ENCODE data around the gene EPAS1. TPM values are rescaled to one million over a fixed set of nuclear protein-coding genes. Genes with fewer than 3 reads are reported as not detected.

The EPAS1 gene
- total RNA-seq, 1 donor from 2014 or later = 5.1 TPM

DNA sequence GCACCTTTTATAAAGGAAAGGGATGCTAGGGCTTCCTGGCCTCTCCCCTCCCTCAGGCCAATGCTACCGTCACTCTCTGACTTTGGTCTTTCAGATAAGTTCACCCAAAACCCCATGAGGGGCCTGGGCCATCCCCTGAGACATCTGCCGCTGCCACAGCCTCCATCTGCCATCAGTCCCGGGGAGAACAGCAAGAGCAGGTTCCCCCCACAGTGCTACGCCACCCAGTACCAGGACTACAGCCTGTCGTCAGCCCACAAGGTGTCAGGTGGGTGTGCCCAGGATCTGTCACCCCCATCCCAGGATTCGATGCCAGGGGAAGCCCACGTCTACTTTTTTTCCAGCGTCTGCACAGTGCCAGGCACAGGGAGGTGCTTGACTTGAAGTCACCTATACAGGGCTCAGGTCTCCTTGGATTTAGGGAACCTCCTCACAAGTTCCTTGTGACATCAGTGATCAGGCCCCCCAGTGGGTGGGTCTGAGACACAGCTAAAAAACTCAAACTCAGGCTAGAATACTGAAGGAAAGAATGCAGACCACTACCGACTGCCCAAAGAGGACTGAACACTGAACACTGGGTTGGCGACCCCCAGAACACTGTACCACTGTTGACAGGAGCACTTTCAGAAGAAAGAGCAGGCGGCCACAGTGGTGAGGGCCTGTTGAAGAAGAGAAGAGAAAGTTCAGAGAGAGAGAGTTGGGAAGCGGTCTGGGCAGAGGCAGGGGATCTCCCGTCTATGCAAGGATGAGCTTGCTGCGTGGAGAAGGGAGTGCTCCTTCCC is 85.3 kb downstream of the EPAS1 start:
- no peak for DNase-seq (ENCODE audit: low spot score, unreplicated experiment)
- H3K36me3 Mint-ChIP-seq (ENCODE audit: insufficient read depth) = no peaks in the 10 kb centered on the region

DNA sequence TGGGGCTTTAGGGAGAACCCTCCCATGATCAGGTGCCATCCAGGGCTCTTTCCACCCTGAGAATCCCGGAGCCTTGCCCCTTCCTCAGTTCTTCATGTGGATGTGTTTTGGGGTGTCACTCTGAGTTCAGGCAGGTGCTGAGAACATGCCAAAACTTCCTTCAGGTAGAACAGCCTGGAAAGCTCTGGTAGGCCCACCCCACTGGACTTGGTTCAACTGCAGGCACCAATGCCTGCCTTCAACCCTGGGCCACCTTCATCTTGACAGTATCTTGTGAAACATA is 85.8 kb downstream of the EPAS1 start:
- Mint-ChIP-seq H3K27me3 (peaks cover 8% of the 10 kb centered on the region), H3K4me3 (ENCODE audit: low read depth) (no peak overlapping the region), H3K4me1 (ENCODE audit: low read depth) (peaks cover 4% of the 10 kb centered on the region), H3K36me3 (ENCODE audit: insufficient read depth) (no peaks in the 10 kb centered on the region), H3K9me3 (ENCODE audit: low read depth) (no peaks in the 10 kb centered on the region), H3K27ac (no peak overlapping the region)
- TF ChIP-seq, protein P1, sequence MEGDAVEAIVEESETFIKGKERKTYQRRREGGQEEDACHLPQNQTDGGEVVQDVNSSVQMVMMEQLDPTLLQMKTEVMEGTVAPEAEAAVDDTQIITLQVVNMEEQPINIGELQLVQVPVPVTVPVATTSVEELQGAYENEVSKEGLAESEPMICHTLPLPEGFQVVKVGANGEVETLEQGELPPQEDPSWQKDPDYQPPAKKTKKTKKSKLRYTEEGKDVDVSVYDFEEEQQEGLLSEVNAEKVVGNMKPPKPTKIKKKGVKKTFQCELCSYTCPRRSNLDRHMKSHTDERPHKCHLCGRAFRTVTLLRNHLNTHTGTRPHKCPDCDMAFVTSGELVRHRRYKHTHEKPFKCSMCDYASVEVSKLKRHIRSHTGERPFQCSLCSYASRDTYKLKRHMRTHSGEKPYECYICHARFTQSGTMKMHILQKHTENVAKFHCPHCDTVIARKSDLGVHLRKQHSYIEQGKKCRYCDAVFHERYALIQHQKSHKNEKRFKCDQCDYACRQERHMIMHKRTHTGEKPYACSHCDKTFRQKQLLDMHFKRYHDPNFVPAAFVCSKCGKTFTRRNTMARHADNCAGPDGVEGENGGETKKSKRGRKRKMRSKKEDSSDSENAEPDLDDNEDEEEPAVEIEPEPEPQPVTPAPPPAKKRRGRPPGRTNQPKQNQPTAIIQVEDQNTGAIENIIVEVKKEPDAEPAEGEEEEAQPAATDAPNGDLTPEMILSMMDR (IDR thresholded peaks at IDR 0.05; ENCODE audit: unreplicated experiment) = no peak
- DNase-seq (ENCODE audit: low spot score, unreplicated experiment) = no peak

More for the DNA sequence above, 85.3 kb downstream of the EPAS1 start:
- Mint-ChIP-seq H3K27ac (peak overlapping the region; percentile 10), H3K4me1 (ENCODE audit: low read depth) (peaks cover 4% of the 10 kb centered on the region), H3K4me3 (ENCODE audit: low read depth) (no peak overlapping the region), H3K27me3 (peaks cover 8% of the 10 kb centered on the region), H3K9me3 (ENCODE audit: low read depth) (no peaks in the 10 kb centered on the region)
- TF ChIP-seq, protein P1 (IDR thresholded peaks at IDR 0.05; ENCODE audit: unreplicated experiment) = no peak

DNA sequence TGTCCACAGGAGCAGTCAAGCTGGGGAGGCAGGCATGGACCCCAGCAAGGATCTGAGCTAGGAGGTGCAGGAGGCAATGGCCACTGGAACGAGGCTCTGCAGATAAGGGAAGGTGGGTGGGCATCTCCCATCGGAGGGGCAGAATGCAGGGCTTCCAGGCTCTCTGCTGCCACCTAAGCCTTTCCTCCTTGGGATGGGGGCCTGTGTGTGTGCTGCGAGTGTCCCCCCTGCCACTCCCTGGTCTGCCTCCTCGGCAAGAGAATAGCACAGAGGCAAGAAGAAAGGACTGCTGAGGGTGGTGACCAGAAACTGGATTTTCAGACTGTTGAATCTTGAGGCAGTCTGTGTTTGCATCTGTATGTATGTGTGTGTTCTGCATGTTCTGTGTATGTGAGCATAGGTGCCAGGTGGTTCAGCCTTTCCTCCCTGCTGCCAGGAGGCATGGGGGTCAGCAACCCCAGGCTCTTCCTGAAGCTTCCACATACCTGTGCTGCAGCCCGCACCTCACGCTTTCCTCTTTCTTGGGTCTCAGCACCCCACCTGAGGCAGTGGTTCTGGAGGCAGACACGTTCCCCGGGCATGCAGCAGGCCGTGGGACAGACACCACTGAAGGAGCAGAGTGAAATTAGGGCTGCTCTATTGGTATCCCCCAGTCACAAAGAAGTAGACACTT is 86.7 kb downstream of the EPAS1 start:
- Mint-ChIP-seq H3K4me1 (ENCODE audit: low read depth) (peaks cover 4% of the 10 kb centered on the region), H3K36me3 (ENCODE audit: insufficient read depth) (no peaks in the 10 kb centered on the region), H3K27ac (no peak overlapping the region), H3K9me3 (ENCODE audit: low read depth) (no peaks in the 10 kb centered on the region), H3K4me3 (ENCODE audit: low read depth) (no peak overlapping the region), H3K27me3 (peaks cover 8% of the 10 kb centered on the region)
- no peak for DNase-seq (ENCODE audit: low spot score, unreplicated experiment)
- TF ChIP-seq, protein P1 (IDR thresholded peaks at IDR 0.05; ENCODE audit: unreplicated experiment) = no peak

DNA sequence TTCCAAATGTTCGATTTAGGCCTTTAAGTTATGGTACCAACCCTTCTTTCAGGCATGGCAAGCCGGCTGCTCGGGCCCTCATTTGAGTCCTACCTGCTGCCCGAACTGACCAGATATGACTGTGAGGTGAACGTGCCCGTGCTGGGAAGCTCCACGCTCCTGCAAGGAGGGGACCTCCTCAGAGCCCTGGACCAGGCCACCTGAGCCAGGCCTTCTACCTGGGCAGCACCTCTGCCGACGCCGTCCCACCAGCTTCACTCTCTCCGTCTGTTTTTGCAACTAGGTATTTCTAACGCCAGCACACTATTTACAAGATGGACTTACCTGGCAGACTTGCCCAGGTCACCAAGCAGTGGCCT is 87.2 kb downstream of the EPAS1 start:
- no peak overlapping the region for H3K27ac Mint-ChIP-seq
- no peak overlapping the region for H3K4me3 Mint-ChIP-seq (ENCODE audit: low read depth)
- peaks cover 8% of the 10 kb centered on the region for H3K27me3 Mint-ChIP-seq
- H3K36me3 Mint-ChIP-seq (ENCODE audit: insufficient read depth) = no peaks in the 10 kb centered on the region
- no peaks in the 10 kb centered on the region for H3K9me3 Mint-ChIP-seq (ENCODE audit: low read depth)
- TF ChIP-seq, protein P1 (IDR thresholded peaks at IDR 0.05; ENCODE audit: unreplicated experiment) = no peak
- H3K4me1 Mint-ChIP-seq (ENCODE audit: low read depth) = peaks cover 2% of the 10 kb centered on the region
- DNase-seq (ENCODE audit: low spot score, unreplicated experiment) = no peak

DNA sequence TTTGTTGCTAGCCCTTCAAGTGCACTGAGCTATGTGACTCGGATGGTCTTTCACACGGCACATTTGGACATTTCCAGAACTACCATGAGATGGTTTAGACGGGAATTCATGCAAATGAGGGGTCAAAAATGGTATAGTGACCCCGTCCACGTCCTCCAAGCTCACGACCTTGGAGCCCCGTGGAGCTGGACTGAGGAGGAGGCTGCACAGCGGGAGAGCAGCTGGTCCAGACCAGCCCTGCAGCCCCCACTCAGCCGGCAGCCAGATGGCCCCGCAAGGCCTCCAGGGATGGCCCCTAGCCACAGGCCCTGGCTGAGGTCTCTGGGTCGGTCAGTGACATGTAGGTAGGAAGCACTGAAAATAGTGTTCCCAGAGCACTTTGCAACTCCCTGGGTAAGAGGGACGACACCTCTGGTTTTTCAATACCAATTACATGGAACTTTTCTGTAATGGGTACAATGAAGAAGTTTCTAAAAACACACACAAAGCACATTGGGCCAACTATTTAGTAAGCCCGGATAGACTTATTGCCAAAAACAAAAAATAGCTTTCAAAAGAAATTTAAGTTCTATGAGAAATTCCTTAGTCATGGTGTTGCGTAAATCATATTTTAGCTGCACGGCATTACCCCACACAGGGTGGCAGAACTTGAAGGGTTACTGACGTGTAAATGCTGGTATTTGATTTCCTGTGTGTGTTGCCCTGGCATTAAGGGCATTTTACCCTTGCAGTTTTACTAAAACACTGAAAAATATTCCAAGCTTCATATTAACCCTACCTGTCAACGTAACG is 88.8 kb downstream of the EPAS1 start:
- no peak overlapping the region for H3K4me3 Mint-ChIP-seq (ENCODE audit: low read depth)
- no peak overlapping the region for H3K27ac Mint-ChIP-seq
- TF ChIP-seq, protein P1 (IDR thresholded peaks at IDR 0.05; ENCODE audit: unreplicated experiment) = no peak
- peaks cover 9% of the 10 kb centered on the region for H3K27me3 Mint-ChIP-seq
- H3K36me3 Mint-ChIP-seq (ENCODE audit: insufficient read depth) = no peaks in the 10 kb centered on the region
- no peaks in the 10 kb centered on the region for H3K9me3 Mint-ChIP-seq (ENCODE audit: low read depth)
- no peak for DNase-seq (ENCODE audit: low spot score, unreplicated experiment)
- H3K4me1 Mint-ChIP-seq (ENCODE audit: low read depth) = no peaks in the 10 kb centered on the region
